Epithelial cell of esophagus (primary cell): ENCODE data around the gene TRPV4.

Experiments
- DNase-seq: peaks from one replicate; pipeline ENCODE4 v3.0.0; 2010; ENCODE audit warnings: low read depth
- H3K4me3 ChIP-seq: 2 replicates; pipeline ENCODE4 v1.5.1; 2011; ENCODE audit warnings: mild to moderate bottlenecking, low read length, control low read depth
- TF ChIP-seq, protein P1 (sequence below): IDR thresholded peaks from 2 replicates; pipeline ENCODE4 v1.5.1; 2011; ENCODE audit warnings: low read depth, mild to moderate bottlenecking, low read length, control low read depth, inconsistent platforms; ENCODE audit not compliant: insufficient read depth; ENCODE audit errors: missing control alignments

TRPV4 gene

GRCh38 chr12:109833307-109834189 is at the start of gene TRPV4:
TSS of gene TRPV4 (minus strand) at chr12:109833398. CDS start at chr12:109814796, 18,602 bp downstream.
- peak; percentile 39 for DNase-seq
- TF ChIP-seq, protein P1, sequence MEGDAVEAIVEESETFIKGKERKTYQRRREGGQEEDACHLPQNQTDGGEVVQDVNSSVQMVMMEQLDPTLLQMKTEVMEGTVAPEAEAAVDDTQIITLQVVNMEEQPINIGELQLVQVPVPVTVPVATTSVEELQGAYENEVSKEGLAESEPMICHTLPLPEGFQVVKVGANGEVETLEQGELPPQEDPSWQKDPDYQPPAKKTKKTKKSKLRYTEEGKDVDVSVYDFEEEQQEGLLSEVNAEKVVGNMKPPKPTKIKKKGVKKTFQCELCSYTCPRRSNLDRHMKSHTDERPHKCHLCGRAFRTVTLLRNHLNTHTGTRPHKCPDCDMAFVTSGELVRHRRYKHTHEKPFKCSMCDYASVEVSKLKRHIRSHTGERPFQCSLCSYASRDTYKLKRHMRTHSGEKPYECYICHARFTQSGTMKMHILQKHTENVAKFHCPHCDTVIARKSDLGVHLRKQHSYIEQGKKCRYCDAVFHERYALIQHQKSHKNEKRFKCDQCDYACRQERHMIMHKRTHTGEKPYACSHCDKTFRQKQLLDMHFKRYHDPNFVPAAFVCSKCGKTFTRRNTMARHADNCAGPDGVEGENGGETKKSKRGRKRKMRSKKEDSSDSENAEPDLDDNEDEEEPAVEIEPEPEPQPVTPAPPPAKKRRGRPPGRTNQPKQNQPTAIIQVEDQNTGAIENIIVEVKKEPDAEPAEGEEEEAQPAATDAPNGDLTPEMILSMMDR: no peak
- H3K4me3 ChIP-seq: peak within 1 kb of the TSS; percentile 54

DNA sequence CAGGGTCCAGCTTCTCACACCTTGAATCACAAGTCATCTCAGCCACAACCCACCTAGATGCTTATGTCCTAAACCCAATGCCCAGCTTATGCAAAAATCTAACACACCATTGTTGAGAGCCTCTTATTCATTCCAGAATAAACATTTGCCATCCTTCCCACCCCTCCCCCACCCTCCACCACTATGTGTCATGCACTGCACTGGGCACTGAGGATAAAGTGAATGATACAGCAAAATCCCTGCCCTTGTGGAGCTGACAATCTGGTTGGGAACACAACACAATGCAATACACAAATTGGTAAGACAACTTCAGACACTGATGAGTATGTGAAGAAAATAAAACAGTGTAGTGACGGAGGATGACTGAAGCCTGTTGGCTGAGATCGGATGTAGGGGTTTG is 48.6 kb upstream of the TRPV4 start:
- TF ChIP-seq, protein P1: no peak
- no peak overlapping the region for H3K4me3 ChIP-seq
- DNase-seq: peak; percentile 79

GRCh38 chr12:109880938-109881337 is 47.7 kb upstream of the TRPV4 start:
- DNase-seq: peak; percentile 38
- TF ChIP-seq, protein P1: no peak

GRCh38 chr12:109880043-109880931 is 47.1 kb upstream of the TRPV4 start, which contains the start of gene GLTP:
TSS of gene GLTP (minus strand) at chr12:109880541. CDS start at chr12:109880374, 167 bp downstream.
- H3K4me3 ChIP-seq: peak within 1 kb of the TSS; percentile 66
- DNase-seq: peak; percentile 91
- TF ChIP-seq, protein P1: no peak

More at GRCh38 chr12:109880938-109881337, 47.7 kb upstream of the TRPV4 start:
- peak overlapping the region; percentile 44 for H3K4me3 ChIP-seq

DNA sequence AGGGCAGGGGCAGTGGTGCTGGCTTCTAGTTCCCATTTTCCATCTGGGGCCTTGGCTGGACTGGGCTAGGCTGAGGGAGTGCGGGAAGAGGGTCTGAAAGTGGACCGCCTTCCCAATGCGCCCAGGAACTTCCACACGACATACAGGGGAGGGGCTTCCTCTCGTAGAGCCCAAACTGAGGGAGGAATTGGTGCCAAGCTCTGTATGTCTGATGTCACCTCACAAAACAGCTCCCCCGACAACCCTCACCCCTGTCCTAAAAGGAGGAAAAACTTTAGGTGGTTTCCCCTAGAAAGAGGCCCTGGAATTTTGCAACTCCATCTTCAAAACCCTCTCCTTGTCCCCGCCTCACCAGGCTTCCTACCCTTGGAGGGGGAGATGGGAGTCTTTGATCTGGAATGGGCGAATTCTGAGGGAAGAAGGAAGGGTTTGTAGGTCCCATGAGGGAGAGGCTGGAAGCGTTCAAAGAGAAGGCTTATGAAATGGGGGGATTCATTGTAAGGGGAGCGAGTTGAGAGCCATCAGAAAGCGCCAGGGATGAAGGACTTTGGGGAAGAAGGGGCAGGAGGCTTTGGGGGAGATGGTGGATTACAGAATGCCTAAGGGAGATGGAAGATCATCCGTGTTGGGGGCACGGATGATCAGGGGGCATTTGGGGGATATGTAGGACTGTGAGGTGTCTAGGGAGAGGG is 46.3 kb upstream of the TRPV4 start:
- DNase-seq: no peak
- peak overlapping the region; percentile 66 for H3K4me3 ChIP-seq
- TF ChIP-seq, protein P1: no peak

GRCh38 chr12:109878749-109879148 is 45.6 kb upstream of the TRPV4 start:
- DNase-seq: peak; percentile 44
- TF ChIP-seq, protein P1: no peak
- H3K4me3 ChIP-seq: peak overlapping the region; percentile 66
